Measurements from ENCODE around the gene GTF2A2.

- TF ChIP-seq EZH2 (IDR thresholded peaks at IDR 0.05; ENCODE audit: borderline replicate concordance, insufficient read depth, low read length, poor library complexity, severe bottlenecking) (no peak), CTCF (IDR thresholded peaks at IDR 0.05; ENCODE audit: poor library complexity, severe bottlenecking) (no peak), REST (IDR thresholded peaks at IDR 0.05; ENCODE audit: borderline replicate concordance) (peak; percentile 80), TAF1 (IDR thresholded peaks at IDR 0.05; ENCODE audit: low read depth) (peak; percentile 82)
These were observed at the start of gene GTF2A2 for GRCh38 chr15:59656897-59657634.

All from neural cell (in vitro differentiated cells).